Glomerular visceral epithelial cell (primary cell): Measurements from ENCODE around the gene PCDHGA2.
"Not testable (repeated sequence)": the region's sequence is repeated elsewhere in the genome, so short reads cannot be mapped to it uniquely, and the experiment has no call there.

Experiments
- DNase-seq: peaks from one replicate; pipeline ENCODE4 v3.0.0-alpha.2; 2016; ENCODE audit errors: extremely low spot score

PCDHGA2 gene

DNA sequence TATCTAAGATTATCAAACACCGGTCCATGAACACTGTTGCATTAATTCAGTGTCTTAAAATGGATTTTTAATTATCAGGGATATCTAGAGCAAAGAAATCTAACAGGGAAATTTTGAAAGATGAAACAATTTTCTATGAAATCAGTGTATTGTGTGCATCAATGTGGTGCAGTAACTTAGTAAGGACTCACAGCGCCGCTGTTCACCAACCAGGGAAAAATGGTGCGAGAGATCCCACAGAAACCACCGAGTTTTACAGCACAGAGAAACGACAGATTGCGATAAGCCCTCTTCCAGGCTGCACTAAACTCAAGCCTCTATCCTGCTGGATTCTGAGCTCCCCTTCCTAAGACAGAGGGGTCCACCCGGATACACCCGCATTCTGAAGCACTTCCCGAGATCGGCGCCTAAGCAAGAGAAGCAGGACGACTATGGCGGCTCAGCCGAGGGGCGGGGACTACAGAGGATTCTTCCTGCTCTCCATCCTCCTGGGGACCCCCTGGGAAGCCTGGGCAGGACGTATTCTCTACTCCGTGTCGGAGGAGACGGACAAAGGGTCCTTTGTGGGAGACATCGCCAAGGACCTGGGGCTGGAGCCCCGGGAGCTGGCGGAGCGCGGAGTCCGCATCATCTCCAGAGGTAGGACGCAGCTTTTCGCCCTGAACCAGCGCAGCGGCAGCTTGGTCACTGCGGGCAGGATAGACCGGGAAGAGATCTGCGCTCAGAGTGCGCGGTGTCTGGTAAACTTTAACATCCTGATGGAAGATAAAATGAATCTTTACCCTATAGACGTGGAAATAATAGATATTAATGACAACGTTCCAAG, 44.1 kb downstream of the PCDHGA2 start, which contains the start of gene PCDHGA7:
Gene PCDHGA7 (plus strand): TSS at position 274 of the 826 bp plus-strand sequence. CDS start 158 bp downstream, at position 432.
- DNase-seq = no peak

- no peak for DNase-seq
Measured at GRCh38 chr5:141383345-141383744, 44.8 kb downstream of the PCDHGA2 start.

DNA sequence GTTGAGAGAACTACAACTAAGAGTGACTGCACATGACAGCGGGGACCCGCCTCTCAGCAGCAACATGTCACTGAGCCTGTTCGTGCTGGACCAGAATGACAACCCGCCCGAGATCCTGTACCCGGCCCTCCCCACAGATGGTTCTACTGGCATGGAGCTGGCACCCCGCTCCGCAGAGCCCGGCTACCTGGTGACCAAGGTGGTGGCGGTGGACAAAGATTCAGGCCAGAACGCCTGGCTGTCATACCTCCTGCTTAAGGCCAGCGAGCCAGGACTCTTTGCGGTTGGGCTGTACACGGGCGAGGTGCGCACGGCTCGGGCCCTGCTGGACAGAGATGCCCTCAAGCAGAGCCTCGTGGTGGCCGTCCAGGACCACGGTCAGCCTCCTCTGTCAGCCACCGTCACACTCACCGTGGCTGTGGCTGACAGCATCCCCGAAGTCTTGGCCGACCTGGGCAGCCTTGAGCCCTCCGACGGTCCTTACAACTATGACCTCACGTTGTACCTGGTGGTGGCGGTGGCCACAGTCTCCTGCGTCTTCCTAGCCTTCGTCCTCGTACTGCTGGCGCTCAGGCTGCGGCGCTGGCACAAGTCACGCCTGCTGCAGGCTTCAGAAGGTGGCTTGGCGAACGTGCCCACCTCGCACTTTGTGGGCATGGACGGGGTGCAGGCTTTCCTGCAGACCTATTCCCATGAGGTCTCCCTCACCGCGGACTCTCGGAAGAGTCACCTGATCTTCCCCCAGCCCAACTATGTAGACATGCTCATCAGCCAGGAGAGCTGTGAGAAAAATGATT, 46.1 kb downstream of the PCDHGA2 start:
- no peak for DNase-seq

DNA sequence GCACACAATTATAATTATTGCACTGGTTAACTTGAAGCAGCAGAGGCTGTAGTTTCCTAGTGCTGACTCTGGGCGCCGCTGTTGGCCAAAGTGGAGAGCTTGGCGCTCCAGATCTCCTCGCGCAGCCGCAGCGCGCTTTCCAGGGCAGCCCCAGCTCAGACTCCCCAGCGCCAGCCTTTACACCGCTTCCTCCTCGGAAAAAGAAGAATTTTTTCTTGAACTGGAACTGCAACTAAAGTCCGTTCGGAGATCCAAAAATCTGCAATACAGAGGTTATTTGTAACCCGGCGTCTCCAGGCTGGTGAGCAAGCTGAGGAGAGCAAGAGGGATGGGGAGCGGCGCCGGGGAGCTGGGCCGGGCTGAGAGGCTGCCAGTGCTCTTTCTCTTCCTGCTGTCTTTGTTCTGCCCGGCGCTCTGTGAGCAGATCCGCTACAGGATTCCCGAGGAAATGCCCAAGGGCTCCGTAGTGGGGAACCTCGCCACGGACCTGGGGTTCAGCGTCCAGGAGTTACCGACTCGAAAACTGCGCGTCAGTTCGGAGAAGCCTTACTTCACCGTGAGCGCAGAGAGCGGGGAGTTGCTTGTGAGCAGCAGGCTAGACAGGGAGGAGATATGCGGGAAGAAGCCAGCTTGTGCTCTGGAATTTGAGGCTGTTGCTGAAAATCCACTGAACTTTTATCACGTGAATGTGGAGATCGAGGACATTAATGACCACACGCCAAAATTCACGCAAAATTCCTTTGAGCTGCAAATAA, 49.2 kb downstream of the PCDHGA2 start, which contains the start of gene PCDHGB4:
Gene PCDHGB4 (plus strand): TSS at position 142 of the 755 bp plus-strand sequence. CDS start 187 bp downstream, at position 329.
- not testable (repeated sequence) for DNase-seq

GRCh38 chr5:141388661-141389060, 50.1 kb downstream of the PCDHGA2 start:
- no peak for DNase-seq

- no peak for DNase-seq
Measured at GRCh38 chr5:141389153-141390042, 50.8 kb downstream of the PCDHGA2 start.

DNA sequence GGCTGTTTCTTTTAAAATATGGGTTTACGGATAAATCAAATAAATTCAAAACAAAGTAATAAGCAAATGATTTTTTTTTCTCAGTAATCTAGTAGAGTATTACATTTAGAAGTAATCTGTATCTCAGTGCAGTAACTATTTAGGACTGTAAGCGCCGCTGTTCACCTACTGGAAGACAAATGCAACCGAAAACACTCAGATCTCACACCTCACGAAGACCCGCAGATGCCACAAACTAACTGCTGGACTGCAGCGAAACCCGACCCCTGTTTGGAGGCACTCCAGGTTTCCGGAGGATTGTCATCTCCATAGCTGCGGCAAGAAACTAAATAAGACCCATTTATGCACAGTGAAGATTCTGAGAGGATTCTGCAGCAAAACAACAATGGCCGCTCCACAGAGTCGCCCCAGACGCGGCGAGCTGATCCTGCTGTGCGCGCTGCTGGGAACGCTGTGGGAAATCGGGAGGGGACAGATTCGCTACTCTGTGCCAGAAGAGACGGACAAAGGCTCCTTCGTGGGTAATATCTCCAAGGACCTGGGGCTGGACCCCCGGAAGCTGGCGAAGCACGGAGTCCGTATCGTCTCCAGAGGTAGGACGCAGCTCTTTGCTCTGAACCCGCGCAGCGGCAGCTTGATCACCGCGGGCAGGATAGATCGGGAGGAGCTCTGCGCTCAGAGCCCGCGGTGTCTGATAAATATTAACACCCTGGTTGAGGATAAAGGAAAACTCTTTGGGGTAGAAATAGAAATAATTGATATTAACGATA, 54.1 kb downstream of the PCDHGA2 start, which contains the start of gene PCDHGA8:
Gene PCDHGA8 (plus strand): TSS at position 205 of the 770 bp plus-strand sequence. CDS start 181 bp downstream, at position 386.
- DNase-seq = no peak
